Calu3 (cell line): Measurements from ENCODE around the gene VARS2. TPM values are rescaled to one million over a fixed set of nuclear protein-coding genes. Genes with fewer than 3 reads are reported as not detected.
"Not testable (repeated sequence)": the region's sequence is repeated elsewhere in the genome, so short reads cannot be mapped to it uniquely, and the experiment has no call there.

ENCODE experiments used
- BruUV-seq: library from RNA; stranded (reverse); fragments of 400-500 nt; replicated peaks from 2 replicates; lab custom pipeline; 2021; lab: Mats Ljungman, UMichigan
- CTCF ChIA-PET: fragments of 300-600 bp; sonication (Branson Sonifier 250); formaldehyde crosslinking; loops from one replicate; lab custom pipeline; 2022; ENCODE audit warnings: antibody characterized with exemption; lab: Charles Lee
- DNase-seq: peaks from one replicate; pipeline ENCODE4 v3.0.0; 2022
- H3K27ac Mint-ChIP-seq: one replicate; pipeline ENCODE4 v1.8.0; 2022; ENCODE audit warnings: mixed read lengths; ENCODE audit not compliant: unreplicated experiment
- H3K27me3 Mint-ChIP-seq: one replicate; pipeline ENCODE4 v1.8.0; 2022; ENCODE audit warnings: mixed read lengths; ENCODE audit not compliant: unreplicated experiment
- H3K36me3 Mint-ChIP-seq: one replicate; pipeline ENCODE4 v1.8.0; 2022; ENCODE audit warnings: mild to moderate bottlenecking, moderate library complexity, mixed read lengths; ENCODE audit not compliant: insufficient read depth, unreplicated experiment
- H3K4me1 Mint-ChIP-seq: one replicate; pipeline ENCODE4 v1.8.0; 2022; ENCODE audit warnings: mild to moderate bottlenecking, low read depth, mixed read lengths; ENCODE audit not compliant: unreplicated experiment
- H3K4me3 Mint-ChIP-seq: one replicate; pipeline ENCODE4 v1.8.0; 2022; ENCODE audit warnings: mild to moderate bottlenecking, low read depth, moderate library complexity, mixed read lengths; ENCODE audit not compliant: unreplicated experiment
- H3K9me3 Mint-ChIP-seq: one replicate; pipeline ENCODE4 v1.8.0; 2022; ENCODE audit warnings: low read depth, mixed read lengths; ENCODE audit not compliant: unreplicated experiment
- CTCF ChIP-seq: fragments of 200-600 bp; IDR thresholded peaks from one replicate; pipeline ENCODE4 v1.8.0; 2022; ENCODE audit warnings: antibody characterized with exemption; ENCODE audit not compliant: unreplicated experiment
- intact Hi-C: fragments of 100-400 bp; cut with micrococcal nuclease; formaldehyde crosslinking; loops from one replicate; pipeline ENCODE4 v1.10.0; 2022; ENCODE audit not compliant: unreplicated experiment
- total RNA-seq: library from RNA; stranded (reverse); gene quantifications from 2 replicates; pipeline ENCODE4 v1.2.3, GENCODE V29; 2022

VARS2 gene
- total RNA-seq, 1 experiment from 2014 or later: 33.0 TPM

GRCh38 chr6:30902709-30903108 lies 11.3 kb upstream of the VARS2 start:
- peaks cover 37% of the 10 kb centered on the region for H3K36me3 Mint-ChIP-seq
- H3K9me3 Mint-ChIP-seq: no peaks in the 10 kb centered on the region
- no peaks in the 10 kb centered on the region for H3K27me3 Mint-ChIP-seq
- BruUV-seq: no TSS peak
- DNase-seq: no peak
- no peak for TF ChIP-seq CTCF
- CTCF ChIA-PET: interaction anchor here (0.6 kb wide), 1 partner anchor 18 kb away, joined by 3 read pairs; the partner anchor contains the start of gene DDR1
- no peak overlapping the region for H3K27ac Mint-ChIP-seq
- H3K4me3 Mint-ChIP-seq: no peak overlapping the region
- H3K4me1 Mint-ChIP-seq: peaks cover 8% of the 10 kb centered on the region
- intact Hi-C loops: no loop called here

DNA sequence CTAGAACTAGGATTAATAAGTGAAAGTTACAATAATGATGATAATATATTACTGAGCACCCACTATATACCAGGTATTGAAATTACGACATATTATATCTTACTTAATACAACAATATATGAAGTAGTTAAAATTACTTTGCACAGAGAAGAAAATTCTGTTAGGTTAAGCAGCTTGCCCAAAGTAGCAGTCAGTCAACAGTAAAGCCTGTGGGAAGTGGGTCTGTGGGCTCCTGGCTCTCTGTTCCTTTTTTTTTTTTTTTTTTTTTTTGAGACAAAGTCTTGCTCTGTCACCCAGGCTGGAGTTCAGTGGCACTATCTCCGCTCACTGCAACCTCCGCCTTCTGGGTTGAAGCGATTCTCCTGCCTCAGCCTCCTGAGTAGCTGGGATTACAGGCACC lies 10.8 kb upstream of the VARS2 start:
- Mint-ChIP-seq H3K9me3 (no peaks in the 10 kb centered on the region), H3K27ac (no peak overlapping the region), H3K4me3 (no peak overlapping the region), H3K36me3 (peaks cover 41% of the 10 kb centered on the region), H3K4me1 (peaks cover 13% of the 10 kb centered on the region), H3K27me3 (no peaks in the 10 kb centered on the region)
- intact Hi-C loops: no loop called here
- BruUV-seq: no TSS peak
- DNase-seq: no peak
- TF ChIP-seq CTCF: no peak
- CTCF ChIA-PET: interaction anchor here (0.7 to 2.5 kb wide), 3 partner anchors 10 to 262 kb away, joined by 4 to 11 read pairs (median 4); partner anchors contain the start of gene VARS2

DNA sequence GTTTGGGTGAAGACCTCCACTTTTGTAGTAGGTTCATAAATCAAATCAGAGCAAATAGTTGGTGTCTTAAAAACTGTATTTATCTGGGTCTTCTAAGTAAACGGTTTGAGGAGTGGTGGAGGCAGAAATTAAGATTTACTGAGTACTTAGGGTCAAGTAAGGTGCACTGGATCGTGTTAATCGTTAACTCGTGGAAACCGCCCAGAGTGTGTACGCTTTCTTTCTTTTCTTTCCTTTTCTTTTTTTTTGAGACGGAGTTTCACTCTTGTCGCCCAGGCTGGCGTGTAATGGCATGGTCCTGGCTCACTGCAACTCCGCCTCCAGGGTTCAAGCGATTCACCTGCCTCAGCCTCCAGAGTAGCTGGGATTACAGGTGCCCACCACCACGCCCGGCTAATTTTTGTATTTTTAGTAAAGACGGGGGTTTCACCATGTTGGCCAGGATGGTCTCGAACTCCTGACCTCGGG lies 6.7 kb upstream of the VARS2 start:
- not testable (repeated sequence) for BruUV-seq
- H3K27ac Mint-ChIP-seq: peak overlapping the region; percentile 76

DNA sequence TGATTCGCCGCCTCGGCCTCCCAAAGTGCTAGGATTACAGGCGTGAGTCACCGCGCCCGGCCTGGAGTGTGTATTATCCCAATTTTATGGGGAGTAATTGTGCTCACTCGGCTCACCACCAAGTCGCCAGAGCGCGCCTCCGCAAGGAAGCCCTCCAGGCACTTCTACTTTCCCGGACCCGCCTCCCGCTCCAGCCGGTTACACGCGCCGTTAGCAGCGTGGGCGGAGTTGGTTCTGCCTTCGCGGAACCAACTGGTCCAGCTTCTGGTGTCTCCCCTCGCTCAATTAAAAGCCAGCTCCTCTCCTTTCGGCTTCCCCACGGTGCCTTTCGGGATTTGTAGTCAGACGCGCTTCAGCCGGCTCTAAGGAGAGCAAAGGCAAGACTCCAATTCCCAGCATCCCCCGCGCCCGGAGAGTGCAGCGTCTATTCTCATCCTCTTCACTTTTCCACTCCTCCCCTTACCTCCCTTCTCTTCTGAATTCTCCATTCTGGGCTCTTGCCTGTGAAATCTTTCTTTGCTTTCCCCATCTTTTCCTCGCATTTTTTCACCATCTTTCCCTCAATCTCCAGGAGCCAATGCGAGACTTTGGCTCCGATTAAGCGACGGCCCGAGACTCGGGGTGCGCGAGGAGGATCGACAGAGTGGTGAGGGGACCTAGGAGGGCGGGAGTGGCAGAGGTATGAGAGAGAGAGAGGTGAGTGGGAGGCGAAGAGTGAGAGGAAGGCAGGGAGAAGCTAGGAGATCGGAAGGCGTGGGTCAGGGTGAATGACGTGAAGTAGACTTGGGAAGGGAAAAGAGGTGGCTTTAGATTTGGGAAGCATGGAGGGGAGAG lies 6.1 kb upstream of the VARS2 start, which contains the start of gene GTF2H4:
Gene GTF2H4, plus strand, starts transcription at position 450 of the 834 bp plus-strand sequence.
- Mint-ChIP-seq H3K27ac (peak within 1 kb of the TSS; percentile 76), H3K4me1 (peaks cover 18% of the 10 kb centered on the region), H3K27me3 (no peaks in the 10 kb centered on the region), H3K36me3 (peaks cover 44% of the 10 kb centered on the region), H3K4me3 (peak within 1 kb of the TSS; percentile 97), H3K9me3 (no peaks in the 10 kb centered on the region)
- CTCF ChIA-PET: interaction anchor here (0.6 to 1.5 kb wide), 16 partner anchors 12 to 804 kb away, joined by 3 to 14 read pairs (median 4); partner anchors contain the start of genes DDR1 and IER3
- BruUV-seq: no TSS peak
- DNase-seq: peak; percentile 99
- intact Hi-C loops: loop anchor here (2.0 kb wide), 1 partner anchor 23 kb away; the partner anchor contains the start of gene DDR1
- TF ChIP-seq CTCF: no peak

More for the DNA sequence above, 6.7 kb upstream of the VARS2 start:
- H3K36me3 Mint-ChIP-seq: peaks cover 38% of the 10 kb centered on the region
- CTCF ChIA-PET: interaction anchor here (0.6 to 1.5 kb wide), 16 partner anchors 13 to 804 kb away, joined by 3 to 14 read pairs (median 4); partner anchors contain the start of genes DDR1 and IER3
- intact Hi-C loops: loop anchor here (2.0 kb wide), 1 partner anchor 23 kb away; the partner anchor contains the start of gene DDR1
- H3K4me3 Mint-ChIP-seq: peak overlapping the region; percentile 97
- H3K4me1 Mint-ChIP-seq: peaks cover 25% of the 10 kb centered on the region
- DNase-seq: peak; percentile 50
- H3K9me3 Mint-ChIP-seq, H3K27me3 Mint-ChIP-seq: not testable (repeated sequence)
